HL-60 (cell line): Measurements from ENCODE around the gene GRXCR2.

Experiments used
- CTCF ChIP-seq: IDR thresholded peaks from one replicate; pipeline ENCODE4 v1.5.1; 2011; ENCODE audit warnings: low read length, control low read depth, inconsistent platforms; ENCODE audit not compliant: insufficient read depth
- GABPA ChIP-seq: IDR thresholded peaks from 2 replicates; pipeline ENCODE4 v1.6.1; 2012; ENCODE audit warnings: low read depth
- POLR2AphosphoS5 ChIP-seq: IDR thresholded peaks from 2 replicates; pipeline ENCODE4 v1.6.1; 2012; ENCODE audit warnings: low read depth
- SPI1 ChIP-seq: IDR thresholded peaks from 2 replicates; pipeline ENCODE4 v1.6.1; 2012; ENCODE audit warnings: low read depth, mild to moderate bottlenecking, borderline replicate concordance
- TF ChIP-seq, protein P1 (sequence below): IDR thresholded peaks from 2 replicates; pipeline ENCODE4 v1.6.1; 2012; ENCODE audit warnings: low read depth; ENCODE audit not compliant: insufficient replicate concordance

DNA sequence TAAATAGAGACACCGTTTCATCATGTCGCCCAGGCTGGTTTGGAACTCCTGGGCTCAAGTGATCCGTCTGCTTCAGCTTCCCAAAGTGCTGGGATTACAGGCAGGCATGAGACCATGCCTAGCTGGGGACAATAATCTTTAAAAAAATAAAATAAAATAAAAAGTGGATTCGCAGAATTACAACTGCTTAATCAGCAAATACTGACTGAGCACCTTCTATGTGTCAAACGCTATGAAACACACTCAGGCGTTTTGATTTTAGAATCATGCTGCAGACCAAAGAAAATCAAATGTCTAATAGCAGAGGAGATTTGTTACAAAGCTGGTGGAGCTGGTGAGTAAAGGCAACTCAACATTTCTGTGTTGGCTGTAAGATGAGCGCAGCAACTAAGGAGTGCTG lies 40.9 kb upstream of the GRXCR2 start:
- no peak for TF ChIP-seq CTCF
- TF ChIP-seq, protein P1, sequence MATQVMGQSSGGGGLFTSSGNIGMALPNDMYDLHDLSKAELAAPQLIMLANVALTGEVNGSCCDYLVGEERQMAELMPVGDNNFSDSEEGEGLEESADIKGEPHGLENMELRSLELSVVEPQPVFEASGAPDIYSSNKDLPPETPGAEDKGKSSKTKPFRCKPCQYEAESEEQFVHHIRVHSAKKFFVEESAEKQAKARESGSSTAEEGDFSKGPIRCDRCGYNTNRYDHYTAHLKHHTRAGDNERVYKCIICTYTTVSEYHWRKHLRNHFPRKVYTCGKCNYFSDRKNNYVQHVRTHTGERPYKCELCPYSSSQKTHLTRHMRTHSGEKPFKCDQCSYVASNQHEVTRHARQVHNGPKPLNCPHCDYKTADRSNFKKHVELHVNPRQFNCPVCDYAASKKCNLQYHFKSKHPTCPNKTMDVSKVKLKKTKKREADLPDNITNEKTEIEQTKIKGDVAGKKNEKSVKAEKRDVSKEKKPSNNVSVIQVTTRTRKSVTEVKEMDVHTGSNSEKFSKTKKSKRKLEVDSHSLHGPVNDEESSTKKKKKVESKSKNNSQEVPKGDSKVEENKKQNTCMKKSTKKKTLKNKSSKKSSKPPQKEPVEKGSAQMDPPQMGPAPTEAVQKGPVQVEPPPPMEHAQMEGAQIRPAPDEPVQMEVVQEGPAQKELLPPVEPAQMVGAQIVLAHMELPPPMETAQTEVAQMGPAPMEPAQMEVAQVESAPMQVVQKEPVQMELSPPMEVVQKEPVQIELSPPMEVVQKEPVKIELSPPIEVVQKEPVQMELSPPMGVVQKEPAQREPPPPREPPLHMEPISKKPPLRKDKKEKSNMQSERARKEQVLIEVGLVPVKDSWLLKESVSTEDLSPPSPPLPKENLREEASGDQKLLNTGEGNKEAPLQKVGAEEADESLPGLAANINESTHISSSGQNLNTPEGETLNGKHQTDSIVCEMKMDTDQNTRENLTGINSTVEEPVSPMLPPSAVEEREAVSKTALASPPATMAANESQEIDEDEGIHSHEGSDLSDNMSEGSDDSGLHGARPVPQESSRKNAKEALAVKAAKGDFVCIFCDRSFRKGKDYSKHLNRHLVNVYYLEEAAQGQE, result no peak
- TF ChIP-seq POLR2AphosphoS5, result no peak
- TF ChIP-seq GABPA, result no peak
- TF ChIP-seq SPI1, result no peak
